ENCODE measurements around the gene CHPF.

CHPF gene

GRCh38 chr2:219496247-219496824 is 47.3 kb downstream of the CHPF start:
- DNase-seq, result no peak

GRCh38 chr2:219495531-219496122 is 48.0 kb downstream of the CHPF start:
- DNase-seq, result peak in 11 of 14 donors; percentile 8 to 51 (median 18)

GRCh38 chr2:219494952-219495530 is 48.6 kb downstream of the CHPF start:
- no peak for DNase-seq

DNA sequence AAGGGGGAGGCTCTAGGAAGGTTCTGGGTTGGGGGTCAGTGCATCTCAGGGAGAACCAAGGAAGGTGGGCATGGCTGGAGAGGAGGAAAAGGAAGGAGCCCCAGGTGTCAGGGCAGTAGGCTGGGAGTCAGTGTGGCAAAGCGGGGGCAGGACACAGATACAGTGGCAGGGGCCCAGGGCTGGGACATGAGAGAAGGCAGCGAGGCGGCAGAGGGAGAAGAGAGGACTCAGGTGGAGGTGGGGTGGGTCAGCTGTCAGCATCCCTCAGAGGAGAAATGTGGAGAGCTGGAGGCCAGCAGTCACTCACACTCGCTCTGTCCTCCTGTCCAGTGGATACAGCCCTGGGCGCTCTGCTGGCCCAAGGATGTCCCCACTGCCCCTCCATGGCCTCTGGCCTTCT is 50.5 kb downstream of the CHPF start:
- DNase-seq, result no peak

GRCh38 chr2:219492575-219492974 is 51.0 kb downstream of the CHPF start:
- DNase-seq, result no peak

DNA sequence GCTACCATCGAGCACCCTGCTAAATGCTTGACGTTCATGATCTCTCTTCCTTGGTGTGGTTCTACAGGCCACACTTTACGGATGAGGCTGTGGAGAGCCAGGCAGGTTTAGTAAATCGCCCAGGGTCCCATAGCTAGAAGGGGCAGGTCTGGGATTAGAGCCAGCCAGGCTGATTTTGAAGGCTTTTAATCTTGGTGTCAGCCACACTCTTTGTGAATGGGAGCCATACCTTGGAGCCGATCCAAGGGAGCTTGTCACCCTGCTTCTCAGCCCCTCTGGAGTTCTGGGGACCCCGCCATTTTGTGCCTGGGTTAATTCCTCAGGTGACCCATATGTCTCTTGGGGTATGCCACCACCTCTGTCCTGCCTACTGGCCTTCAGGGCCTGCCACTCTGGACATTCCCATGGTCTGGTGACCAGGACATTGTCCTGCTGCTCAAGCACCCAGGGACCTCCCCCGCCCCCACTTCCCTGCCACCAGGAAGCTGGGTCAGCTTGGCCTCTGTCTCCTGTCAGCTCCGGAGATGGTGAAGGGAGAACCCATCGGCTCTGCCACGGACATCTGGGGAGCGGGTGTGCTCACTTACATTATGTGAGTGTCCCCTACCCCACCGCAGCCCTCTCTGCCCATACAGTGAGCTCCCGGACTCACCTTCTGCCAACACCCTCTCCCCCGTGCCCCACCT is 52.2 kb downstream of the CHPF start:
- no peak for DNase-seq

DNA sequence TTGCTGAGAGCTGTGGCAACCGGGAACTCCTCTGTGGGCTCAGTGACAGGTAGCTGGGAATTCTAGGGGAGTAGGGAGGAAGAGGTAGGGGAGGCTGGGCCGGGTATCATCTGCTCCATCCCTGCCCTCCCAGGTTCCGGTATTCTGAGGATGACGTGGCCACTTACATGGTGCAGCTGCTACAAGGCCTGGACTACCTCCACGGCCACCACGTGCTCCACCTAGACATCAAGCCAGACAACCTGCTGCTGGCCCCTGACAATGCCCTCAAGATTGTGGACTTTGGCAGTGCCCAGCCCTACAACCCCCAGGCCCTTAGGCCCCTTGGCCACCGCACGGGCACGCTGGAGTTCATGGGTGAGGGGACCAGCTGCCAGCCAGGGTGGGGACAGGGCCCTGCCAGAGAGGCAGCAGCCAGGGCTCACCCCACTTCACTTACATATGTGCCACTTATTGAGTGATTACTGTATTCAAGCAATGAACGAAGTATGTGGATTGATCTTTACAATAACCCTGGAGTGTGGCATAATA is 52.9 kb downstream of the CHPF start:
- DNase-seq, result no peak

DNA sequence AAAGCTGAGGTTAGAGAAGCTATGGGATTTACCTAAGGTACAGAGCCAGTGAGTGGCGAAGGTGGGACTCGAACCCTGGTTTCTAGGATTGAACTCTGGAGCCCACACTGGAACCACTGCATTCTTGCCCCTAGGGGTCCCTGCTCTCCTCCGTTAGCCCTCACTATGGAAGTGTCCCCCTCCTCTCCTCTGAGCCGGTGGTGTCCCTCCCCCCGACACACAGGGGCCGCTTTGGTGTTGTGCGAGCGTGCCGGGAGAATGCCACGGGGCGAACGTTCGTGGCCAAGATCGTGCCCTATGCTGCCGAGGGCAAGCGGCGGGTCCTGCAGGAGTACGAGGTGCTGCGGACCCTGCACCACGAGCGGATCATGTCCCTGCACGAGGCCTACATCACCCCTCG is 53.4 kb downstream of the CHPF start:
- DNase-seq, result no peak

- no peak for DNase-seq
These were observed 54.3 kb downstream of the CHPF start for GRCh38 chr2:219489315-219489714.
